ENCODE data around the gene SLC1A3.
"Not testable (repeated sequence)": the region's sequence is repeated elsewhere in the genome, so short reads cannot be mapped to it uniquely, and the experiment has no call there.

GRCh38 chr5:36579858-36580257 lies 26.5 kb upstream of the SLC1A3 start:
- not testable (repeated sequence) for TF ChIP-seq CTCF, POLR2A (IDR thresholded peaks at IDR 0.05)
